Measurements from ENCODE around the gene LCE1D.

The LCE1D gene

DNA sequence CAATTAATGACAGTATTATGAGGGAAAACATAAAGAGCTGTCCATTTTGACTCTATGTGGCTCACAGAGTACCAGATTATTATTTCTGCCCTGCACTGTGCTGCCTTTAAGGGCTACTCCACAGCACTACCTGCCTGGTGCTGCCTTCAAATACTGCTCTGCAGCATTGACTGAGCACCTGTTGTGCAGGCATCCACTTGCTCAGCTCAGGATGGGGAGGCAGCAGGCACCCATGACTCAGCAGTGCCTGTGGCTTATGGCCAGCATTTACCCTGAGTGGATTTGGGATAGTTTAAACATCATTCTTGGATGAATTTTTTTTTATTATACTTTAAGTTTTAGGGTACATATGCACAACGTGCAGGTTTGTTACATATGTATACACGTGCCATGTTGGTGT is 39.6 kb upstream of the LCE1D start:
- H3K27me3 ChIP-seq (ENCODE audit: insufficient read depth, low read depth): no peaks in the 10 kb centered on the region
- no peaks in the 10 kb centered on the region for H3K4me1 ChIP-seq (ENCODE audit: low read depth, poor library complexity, severe bottlenecking)
- no peak overlapping the region for H2AFZ ChIP-seq (ENCODE audit: low read depth)
- no peak overlapping the region for H3K27ac ChIP-seq
- no peak overlapping the region for H3K4me2 ChIP-seq
- TF ChIP-seq, protein P1, sequence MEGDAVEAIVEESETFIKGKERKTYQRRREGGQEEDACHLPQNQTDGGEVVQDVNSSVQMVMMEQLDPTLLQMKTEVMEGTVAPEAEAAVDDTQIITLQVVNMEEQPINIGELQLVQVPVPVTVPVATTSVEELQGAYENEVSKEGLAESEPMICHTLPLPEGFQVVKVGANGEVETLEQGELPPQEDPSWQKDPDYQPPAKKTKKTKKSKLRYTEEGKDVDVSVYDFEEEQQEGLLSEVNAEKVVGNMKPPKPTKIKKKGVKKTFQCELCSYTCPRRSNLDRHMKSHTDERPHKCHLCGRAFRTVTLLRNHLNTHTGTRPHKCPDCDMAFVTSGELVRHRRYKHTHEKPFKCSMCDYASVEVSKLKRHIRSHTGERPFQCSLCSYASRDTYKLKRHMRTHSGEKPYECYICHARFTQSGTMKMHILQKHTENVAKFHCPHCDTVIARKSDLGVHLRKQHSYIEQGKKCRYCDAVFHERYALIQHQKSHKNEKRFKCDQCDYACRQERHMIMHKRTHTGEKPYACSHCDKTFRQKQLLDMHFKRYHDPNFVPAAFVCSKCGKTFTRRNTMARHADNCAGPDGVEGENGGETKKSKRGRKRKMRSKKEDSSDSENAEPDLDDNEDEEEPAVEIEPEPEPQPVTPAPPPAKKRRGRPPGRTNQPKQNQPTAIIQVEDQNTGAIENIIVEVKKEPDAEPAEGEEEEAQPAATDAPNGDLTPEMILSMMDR (conservative IDR thresholded peaks at IDR 0.05; ENCODE audit: low read depth, low read length): no peak
- no peaks in the 10 kb centered on the region for H4K20me1 ChIP-seq (ENCODE audit: insufficient read depth)
- H3K36me3 ChIP-seq (ENCODE audit: insufficient read depth): no peaks in the 10 kb centered on the region
- H3K4me3 ChIP-seq (IDR thresholded peaks at IDR 0.05; ENCODE audit: insufficient read depth, low read depth, low read length): no peak overlapping the region
- no peak overlapping the region for H3K9ac ChIP-seq
- H3K79me2 ChIP-seq (ENCODE audit: insufficient read depth, low read depth): no peaks in the 10 kb centered on the region

DNA sequence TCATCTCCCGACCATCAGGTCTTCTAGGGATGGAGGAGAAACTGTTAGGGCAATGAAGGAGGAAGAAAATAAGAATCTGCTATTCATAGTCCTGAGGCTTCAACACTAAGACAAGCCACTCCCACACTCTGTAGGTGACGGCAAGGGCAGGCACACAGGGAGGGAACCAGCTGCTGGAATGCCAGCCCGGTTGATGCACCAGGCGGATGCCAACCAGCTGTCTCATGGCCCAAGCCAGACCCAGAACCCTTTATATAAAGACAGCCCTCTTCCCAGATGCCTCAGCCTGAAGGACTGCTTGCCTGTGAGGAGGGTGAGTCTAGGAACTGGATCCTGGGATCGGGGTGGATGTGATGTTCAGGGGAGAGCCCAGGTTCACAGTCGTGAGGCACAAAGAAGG is 38.8 kb upstream of the LCE1D start, which contains the start of gene KPRP:
Gene KPRP (plus strand): TSS at position 279 of the 400 bp plus-strand sequence. CDS start 1,564 bp downstream, outside the sequence.
- H3K27me3 ChIP-seq (ENCODE audit: insufficient read depth, low read depth): no peaks in the 10 kb centered on the region

DNA sequence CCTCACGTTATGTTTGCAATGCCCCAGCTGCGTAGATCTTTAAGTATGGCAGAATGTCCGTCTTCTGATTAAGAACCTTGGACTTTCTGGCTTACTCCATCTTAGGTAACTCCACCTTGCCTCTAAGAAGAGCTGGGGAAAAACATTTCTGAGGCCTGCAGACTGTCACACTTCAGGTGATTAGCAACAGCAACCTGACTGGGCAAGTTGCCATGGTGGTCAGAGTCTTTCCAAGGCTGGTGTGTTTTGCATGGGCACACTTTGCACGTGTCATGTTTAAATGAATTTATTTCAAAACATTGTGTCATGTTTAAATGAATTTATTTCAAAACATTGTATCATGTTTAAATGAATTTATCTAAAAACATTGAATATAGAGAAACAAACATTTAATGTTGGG is 37.9 kb upstream of the LCE1D start:
- Histone ChIP-seq H3K79me2 (ENCODE audit: insufficient read depth, low read depth) (no peaks in the 10 kb centered on the region), H3K27me3 (ENCODE audit: insufficient read depth, low read depth) (no peaks in the 10 kb centered on the region), H3K27ac (no peak overlapping the region), H3K9ac (no peak overlapping the region), H3K4me1 (ENCODE audit: low read depth, poor library complexity, severe bottlenecking) (no peaks in the 10 kb centered on the region), H2AFZ (ENCODE audit: low read depth) (no peak overlapping the region), H3K4me2 (no peak overlapping the region), H3K4me3 (IDR thresholded peaks at IDR 0.05; ENCODE audit: insufficient read depth, low read depth, low read length) (no peak overlapping the region), H3K36me3 (ENCODE audit: insufficient read depth) (no peaks in the 10 kb centered on the region), H4K20me1 (ENCODE audit: insufficient read depth) (no peaks in the 10 kb centered on the region)
- TF ChIP-seq, protein P1 (conservative IDR thresholded peaks at IDR 0.05; ENCODE audit: low read depth, low read length): no peak

More for the DNA sequence above, 38.8 kb upstream of the LCE1D start, which contains the start of gene KPRP:
- Histone ChIP-seq H4K20me1 (ENCODE audit: insufficient read depth) (no peaks in the 10 kb centered on the region), H3K36me3 (ENCODE audit: insufficient read depth) (no peaks in the 10 kb centered on the region), H3K4me2 (no peak within 1 kb of the TSS), H3K27ac (no peak within 1 kb of the TSS), H3K4me1 (ENCODE audit: low read depth, poor library complexity, severe bottlenecking) (no peaks in the 10 kb centered on the region), H3K4me3 (IDR thresholded peaks at IDR 0.05; ENCODE audit: insufficient read depth, low read depth, low read length) (no peak within 1 kb of the TSS), H3K9ac (no peak within 1 kb of the TSS), H3K79me2 (ENCODE audit: insufficient read depth, low read depth) (no peaks in the 10 kb centered on the region), H2AFZ (ENCODE audit: low read depth) (no peak within 1 kb of the TSS)
- TF ChIP-seq, protein P1 (conservative IDR thresholded peaks at IDR 0.05; ENCODE audit: low read depth, low read length): no peak

DNA sequence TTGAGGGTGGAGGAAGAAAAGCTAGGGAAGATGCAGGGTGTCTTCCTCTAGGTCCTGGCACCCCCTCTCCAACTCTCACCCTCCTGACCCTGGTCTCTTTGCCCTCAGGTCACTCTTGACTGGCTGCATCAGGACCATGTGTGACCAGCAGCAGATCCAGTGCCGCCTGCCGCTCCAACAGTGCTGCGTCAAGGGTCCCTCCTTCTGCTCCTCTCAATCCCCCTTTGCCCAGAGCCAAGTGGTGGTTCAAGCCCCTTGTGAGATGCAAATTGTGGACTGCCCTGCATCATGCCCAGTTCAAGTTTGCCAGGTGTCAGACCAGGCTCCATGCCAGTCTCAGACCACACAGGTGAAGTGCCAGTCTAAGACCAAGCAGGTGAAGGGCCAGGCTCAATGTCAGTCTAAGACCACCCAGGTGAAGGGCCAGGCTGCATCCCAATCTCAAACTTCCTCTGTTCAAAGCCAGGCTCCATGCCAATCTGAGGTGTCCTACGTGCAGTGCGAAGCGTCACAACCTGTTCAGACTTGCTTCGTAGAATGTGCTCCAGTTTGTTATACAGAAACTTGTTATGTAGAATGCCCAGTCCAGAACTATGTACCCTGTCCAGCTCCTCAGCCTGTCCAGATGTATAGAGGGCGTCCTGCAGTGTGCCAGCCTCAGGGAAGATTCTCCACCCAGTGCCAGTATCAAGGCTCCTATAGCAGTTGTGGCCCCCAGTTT is 36.9 kb upstream of the LCE1D start:
- Histone ChIP-seq H3K4me2 (no peak overlapping the region), H3K36me3 (ENCODE audit: insufficient read depth) (no peaks in the 10 kb centered on the region), H3K9ac (no peak overlapping the region), H3K79me2 (ENCODE audit: insufficient read depth, low read depth) (no peaks in the 10 kb centered on the region), H4K20me1 (ENCODE audit: insufficient read depth) (no peaks in the 10 kb centered on the region), H3K4me1 (ENCODE audit: low read depth, poor library complexity, severe bottlenecking) (no peaks in the 10 kb centered on the region), H3K4me3 (IDR thresholded peaks at IDR 0.05; ENCODE audit: insufficient read depth, low read depth, low read length) (no peak overlapping the region), H3K27ac (no peak overlapping the region), H2AFZ (ENCODE audit: low read depth) (no peak overlapping the region), H3K27me3 (ENCODE audit: insufficient read depth, low read depth) (no peaks in the 10 kb centered on the region)
- TF ChIP-seq, protein P1 (conservative IDR thresholded peaks at IDR 0.05; ENCODE audit: low read depth, low read length): no peak

Data from KMS-11 (cell line).